Stimulated activated CD4-positive, alpha-beta T cell treated with anti-CD3 and anti-CD28 coated beads, Interleukin-1b, Interleukin-23, amount 100 ng/mL, for 4 hours (primary cell): ENCODE measurements around the gene ETFB.

Experiments
- DNase-seq, 2 donors: peaks; one replicate each; pipeline ENCODE4 v3.0.0-alpha.2; 2020; ENCODE audit warnings: low read depth in 2 of 2

ETFB gene

GRCh38 chr19:51351266-51351990 lies 14.8 kb downstream of the ETFB start:
- DNase-seq: no peak

DNA sequence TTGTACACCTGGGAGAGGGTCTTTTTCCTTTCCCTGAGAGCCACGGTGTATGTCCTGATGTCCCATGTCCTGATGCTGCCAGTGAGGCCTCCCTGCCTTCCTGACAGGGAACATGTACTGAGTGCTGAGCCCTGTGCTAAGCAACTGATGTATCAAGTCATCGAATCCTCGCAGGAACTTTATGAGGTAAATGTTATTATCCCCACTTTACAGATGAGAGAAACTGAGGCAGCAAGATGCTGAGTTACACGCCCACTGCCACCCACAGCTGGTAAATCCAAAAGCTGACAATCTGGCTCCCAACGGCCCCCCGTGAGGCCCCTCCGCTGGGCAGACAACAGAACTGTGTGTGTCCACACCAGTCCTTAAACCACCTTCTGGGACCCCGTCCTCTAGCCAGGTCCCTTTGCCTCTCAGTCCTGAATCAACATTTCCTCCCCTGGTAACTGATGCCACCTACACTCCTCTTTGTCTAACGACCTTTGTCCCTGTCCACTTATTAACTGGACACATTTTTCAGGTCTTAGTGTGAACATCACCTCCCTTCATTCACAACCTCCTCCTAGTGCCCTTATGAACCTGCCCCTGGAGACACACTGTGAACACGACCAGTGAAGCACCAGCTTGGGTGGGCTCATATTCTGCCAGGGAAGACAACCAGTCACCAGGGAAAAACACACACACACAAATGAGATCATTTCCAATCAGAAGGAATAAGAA lies 18.8 kb downstream of the ETFB start:
- no peak for DNase-seq

DNA sequence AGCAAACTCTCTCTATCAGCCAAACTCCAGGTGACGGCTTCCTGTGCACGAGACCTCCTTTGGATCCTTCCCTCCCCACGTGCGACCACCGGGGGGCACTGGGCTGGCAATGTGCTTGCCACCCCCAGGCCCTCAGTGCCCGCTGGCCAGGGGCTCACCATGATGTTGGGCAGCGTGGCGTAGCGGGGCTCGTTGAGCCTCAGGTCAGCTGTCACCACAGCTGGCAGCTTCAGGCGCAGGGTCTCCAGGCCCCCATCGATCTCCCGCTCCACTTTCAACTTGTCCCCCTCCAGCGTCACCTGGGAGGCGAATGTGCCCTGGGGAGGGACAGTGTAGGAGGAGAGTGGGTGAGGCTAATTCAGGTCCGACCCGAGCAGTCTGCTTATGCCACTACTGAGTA lies 19.4 kb downstream of the ETFB start:
- DNase-seq: no peak

GRCh38 chr19:51345076-51345620 lies 21.0 kb downstream of the ETFB start:
- no peak for DNase-seq

DNA sequence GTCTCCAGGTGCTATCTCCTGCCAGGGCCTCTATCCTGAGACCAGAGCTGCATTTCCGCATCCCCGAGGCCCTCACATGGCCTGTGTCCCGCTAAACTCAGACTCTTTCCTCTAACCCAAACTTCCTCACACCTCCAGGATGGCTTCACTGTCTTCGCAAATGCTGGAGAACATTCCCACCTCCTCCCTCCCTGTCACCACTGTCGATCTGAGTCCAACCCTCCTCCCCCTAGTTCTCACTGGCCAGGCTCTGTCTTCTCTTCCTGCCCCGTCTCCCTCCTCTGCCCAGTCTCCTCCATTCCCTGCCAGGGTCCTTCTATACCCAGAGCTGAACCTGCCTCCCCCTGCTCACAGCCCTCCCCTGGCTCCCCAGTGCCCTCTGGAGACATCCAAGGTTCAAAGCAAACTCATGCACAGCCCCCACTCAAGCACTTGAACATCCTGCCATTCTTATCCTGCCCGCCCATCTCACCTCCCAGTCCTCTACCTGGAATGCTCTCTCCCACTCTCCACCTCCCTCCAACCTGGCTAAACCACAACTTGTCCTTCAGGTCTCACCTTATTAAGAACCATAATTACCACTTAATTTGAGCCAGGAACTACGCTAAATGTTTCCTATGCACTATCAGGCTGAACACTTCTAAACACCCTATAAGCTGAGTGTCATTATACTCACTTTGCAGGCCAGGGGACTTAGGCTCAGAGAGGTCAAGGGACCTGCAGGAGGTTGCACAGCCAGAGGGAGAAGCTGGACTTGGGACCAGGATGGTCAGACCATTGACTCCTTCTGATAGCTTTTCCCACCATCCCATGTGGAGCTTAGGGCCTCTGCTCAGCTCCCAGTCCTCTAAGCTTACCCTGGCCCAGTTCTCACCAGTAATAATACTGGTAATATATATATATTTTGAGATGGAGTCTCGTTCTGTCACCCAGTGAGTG lies 23.3 kb downstream of the ETFB start:
- DNase-seq: no peak

- no peak for DNase-seq
Observed at GRCh38 chr19:51341976-51342580, 24.1 kb downstream of the ETFB start, which contains the start of gene VSIG10L. TSS of gene VSIG10L (minus strand) at chr19:51342139. CDS start at chr19:51342124, 15 bp downstream.

- DNase-seq: no peak
Observed at GRCh38 chr19:51341066-51341465, 25.1 kb downstream of the ETFB start.

GRCh38 chr19:51339687-51340656 lies 26.2 kb downstream of the ETFB start:
- peak; percentile 89 to 95 for DNase-seq

DNA sequence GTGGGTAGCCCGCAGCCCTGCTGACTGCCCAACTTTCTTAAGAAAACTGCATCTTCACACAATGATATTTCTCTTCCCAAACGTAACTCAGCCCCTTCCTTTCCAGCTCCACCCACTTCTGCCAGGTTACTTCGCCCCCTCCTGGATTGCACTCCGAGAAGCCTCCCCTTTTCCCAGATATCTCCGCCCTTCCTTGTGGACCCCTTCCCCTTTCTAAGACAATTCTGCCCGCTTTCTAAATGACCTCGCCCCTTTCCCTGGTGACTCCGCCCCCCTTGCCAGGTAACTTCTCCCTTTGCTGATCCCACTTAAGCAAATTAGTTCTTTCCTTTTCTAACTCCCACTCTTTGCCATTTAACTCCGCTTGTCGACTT lies 26.9 kb downstream of the ETFB start:
- peak in 1 of 2 donors; percentile 20 for DNase-seq

DNA sequence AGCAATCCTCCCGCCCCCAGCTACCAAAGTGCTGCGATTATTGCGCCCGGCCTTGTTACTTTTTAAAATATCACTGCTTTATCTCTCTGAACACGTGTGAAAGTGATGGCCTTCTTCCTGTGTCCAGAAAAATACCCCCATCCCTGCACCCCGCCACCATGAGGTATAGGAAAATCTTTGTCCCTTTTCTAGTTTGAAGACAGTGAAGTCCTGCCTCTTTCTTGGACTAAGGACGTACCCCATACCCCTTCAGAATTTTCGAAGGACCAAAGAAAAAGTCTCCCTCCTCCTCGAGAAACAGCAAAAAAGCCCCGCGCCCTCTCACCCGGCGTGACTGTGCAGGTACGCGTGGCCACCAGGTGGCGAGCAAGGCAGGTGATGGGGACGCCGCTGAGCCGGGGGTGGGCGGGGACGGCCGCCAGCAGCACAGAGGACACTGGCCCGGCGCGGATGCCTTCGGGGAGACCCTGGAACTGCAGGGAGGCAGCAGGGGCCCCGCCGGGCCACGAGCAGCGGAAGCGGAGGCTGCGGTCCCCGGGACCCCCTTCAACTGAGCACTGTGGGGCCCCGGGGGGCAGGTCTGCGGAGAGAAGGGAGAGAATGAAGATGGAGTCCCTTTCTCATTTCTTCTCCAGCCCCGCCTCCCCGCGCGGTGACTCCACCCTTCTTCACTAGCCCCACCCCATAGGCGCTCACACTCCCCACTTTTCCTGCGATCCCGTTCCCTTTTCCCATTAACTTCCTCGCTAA lies 27.4 kb downstream of the ETFB start:
- peak; percentile 80 to 85 for DNase-seq

GRCh38 chr19:51337861-51338562 lies 28.2 kb downstream of the ETFB start:
- DNase-seq: no peak

DNA sequence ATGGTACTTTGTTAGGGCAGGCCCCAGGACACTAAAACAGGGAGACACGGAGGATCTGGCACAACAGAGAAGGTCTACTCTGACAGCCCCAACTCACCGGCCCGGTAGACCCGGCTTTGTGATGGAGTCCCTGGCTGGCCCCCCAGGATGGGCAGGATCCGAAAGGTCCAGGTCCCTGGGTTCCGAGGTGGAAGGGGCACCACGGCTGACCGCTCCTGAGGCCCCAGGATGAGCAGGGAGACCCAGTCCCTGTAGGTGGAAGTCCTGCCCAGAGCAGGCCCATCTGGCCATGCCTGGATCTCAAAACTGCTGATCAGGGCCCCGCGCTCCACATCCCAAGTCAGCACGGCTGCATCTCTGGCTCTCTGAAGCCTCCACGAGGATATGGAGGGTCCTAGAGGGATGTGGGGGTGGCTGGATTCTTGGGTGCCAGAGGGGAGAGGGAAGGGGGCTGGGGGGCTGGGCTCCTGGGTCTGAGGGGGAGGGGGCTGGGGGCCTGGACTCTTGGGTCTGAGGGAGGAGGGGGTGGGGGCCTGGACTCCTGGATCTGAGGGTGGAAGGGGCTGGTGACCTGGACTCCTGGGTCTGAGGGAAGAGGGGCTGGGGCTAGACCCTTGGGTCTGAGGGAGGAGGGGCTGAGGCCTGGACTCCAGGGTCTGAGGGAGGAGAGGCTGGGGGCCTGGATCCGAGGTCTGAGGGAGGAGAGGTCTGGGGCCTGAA lies 28.9 kb downstream of the ETFB start:
- DNase-seq: no peak

DNA sequence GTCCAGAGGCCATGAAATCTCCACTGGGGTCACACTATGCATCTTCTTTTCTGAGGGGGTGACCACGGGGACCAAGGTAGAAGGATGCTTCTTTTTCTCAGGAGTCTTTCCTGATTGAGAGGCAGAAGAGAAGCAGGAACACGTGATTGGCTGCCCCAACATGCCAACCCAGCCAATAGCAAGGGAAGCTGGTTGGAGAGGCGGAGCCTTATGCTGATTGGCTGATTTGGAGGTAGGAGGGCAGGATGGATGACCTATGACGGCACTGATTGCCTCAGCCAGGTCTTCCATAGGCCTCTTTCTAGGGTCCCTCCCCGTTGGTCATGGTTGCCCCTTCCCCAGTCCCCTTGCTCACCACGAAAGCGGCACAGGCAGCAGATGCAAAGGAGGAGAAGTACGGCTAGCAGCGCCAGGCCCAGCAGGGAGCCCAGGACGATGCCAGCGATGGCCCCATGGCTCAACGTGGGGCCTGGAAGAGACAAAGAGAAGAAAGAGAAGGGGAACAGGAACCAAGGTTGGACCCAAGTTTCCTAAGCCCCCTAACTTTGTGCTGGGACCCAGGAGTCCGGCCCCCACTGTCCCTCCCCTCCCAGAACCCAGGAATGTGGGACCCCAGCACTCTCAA lies 32.2 kb downstream of the ETFB start:
- DNase-seq: no peak

DNA sequence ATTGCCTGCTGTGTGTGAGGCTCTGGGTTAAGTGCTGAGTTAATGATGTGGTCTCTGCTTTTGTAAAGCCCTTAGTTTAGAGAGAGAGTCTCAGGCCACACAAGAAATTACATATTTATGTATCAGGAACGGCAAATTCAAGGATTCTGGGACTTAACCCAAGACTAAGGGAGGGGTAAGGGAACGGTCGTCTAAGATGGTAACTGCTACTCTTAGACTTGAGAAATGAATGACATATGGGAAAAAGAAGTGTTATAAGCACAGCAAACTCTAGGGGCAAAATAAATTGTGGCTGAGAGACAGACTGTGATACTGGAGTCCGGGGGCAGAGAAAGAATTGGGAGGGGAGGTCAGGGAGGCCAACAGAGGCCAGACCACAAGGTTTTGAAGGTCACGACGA lies 34.5 kb downstream of the ETFB start:
- DNase-seq: no peak

DNA sequence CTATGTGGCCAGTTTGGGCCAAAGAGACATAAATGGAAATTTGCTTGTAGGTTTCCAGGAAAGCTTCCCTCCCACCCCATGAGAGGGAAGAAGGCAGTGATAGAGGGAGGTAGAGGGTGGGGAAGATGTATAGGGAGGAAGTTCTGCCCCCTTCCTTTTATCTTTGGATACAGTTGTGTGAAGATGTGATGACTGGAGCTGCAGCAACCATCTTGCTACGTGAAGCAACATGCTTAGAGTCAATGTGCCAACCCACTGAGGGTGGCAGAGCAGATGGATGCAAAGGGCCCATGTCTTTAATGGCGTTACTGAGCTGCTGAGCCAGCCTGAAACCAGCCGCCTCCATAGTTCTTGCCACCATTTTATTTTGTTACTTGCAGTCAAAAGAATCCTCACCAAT lies 35.0 kb downstream of the ETFB start:
- no peak for DNase-seq

- DNase-seq: no peak
Observed at GRCh38 chr19:51330366-51330765, 35.8 kb downstream of the ETFB start.

DNA sequence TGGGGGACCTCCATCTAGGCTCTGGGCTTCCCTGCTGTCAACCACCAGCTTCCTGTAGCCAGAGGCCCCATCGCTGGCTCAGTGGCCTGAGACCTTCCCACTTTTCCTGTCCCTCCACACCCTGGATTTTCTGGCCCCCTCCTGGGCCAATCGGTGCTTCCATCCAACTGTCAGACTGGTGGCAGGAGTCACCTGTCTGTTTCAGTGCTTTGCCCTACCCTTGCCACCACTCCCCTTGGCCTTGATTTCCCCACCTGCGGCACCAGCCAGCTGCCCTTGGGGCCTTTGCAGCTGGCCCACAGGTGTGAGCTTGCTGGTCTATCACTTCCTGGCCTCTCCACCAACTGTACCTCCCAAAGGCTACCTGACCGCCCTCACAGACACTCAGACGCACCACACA lies 36.8 kb downstream of the ETFB start:
- no peak for DNase-seq
